ENCODE measurements around the gene ZNF148.

- no peak for TF ChIP-seq POLR2A (IDR thresholded peaks at IDR 0.05; ENCODE audit: low read length)
- TF ChIP-seq GATA1 (IDR thresholded peaks at IDR 0.05; ENCODE audit: low read depth, low read length), result no peak
Measured at GRCh38 chr3:125357032-125357658, 18.0 kb downstream of the ZNF148 start.

All from erythroblast (primary cell).